Neural cell (in vitro differentiated cells): ENCODE data around the gene JMY. TPM values are rescaled to one million over a fixed set of nuclear protein-coding genes. Genes with fewer than 3 reads are reported as not detected.

Experiments used
- H2AFZ ChIP-seq: fragments of 200-600, 300-800 bp; sonication (generic), shearing (Covaris generic); 2 replicates; pipeline ENCODE4 v1.6.0; 2014; ENCODE audit warnings: low read depth, mild to moderate bottlenecking, antibody characterized with exemption, low read length, moderate library complexity
- H3F3A ChIP-seq: fragments of 200-600 bp; shearing (Covaris generic); 2 replicates; pipeline ENCODE4 v1.6.1; 2016; ENCODE audit warnings: mild to moderate bottlenecking, moderate library complexity, mixed read lengths, antibody characterized with exemption, low read length; ENCODE audit not compliant: insufficient read depth, poor library complexity, severe bottlenecking
- H3K27ac ChIP-seq: fragments of 200-600, 300-800 bp; sonication (generic), shearing (Covaris generic); 2 replicates; pipeline ENCODE4 v1.5.1; 2014; ENCODE audit warnings: mild to moderate bottlenecking, low read length, moderate library complexity
- H3K27me3 ChIP-seq: fragments of 300-800, 200-600 bp; sonication (generic), shearing (Covaris generic); 2 replicates; pipeline ENCODE4 v1.6.0; 2014; ENCODE audit warnings: mild to moderate bottlenecking, low read depth, low read length, moderate library complexity; ENCODE audit not compliant: insufficient read depth
- H3K36me3 ChIP-seq: fragments of 300-800, 200-600 bp; sonication (generic), shearing (Covaris generic); 2 replicates; pipeline ENCODE4 v1.5.1; 2014; ENCODE audit warnings: mild to moderate bottlenecking, antibody characterized with exemption, low read length, moderate library complexity; ENCODE audit not compliant: insufficient read depth
- H3K4me2 ChIP-seq: fragments of 300-800, 200-600 bp; sonication (generic), shearing (Covaris generic); 2 replicates; pipeline ENCODE4 v1.6.0; 2014; ENCODE audit warnings: mild to moderate bottlenecking, low read length
- H3K4me3 ChIP-seq: fragments of 300-800, 200-600 bp; sonication (generic), shearing (Covaris generic); 2 replicates; pipeline ENCODE4 v1.5.1; 2014; ENCODE audit warnings: mild to moderate bottlenecking, low read length, moderate library complexity
- H3K79me2 ChIP-seq: fragments of 200-600 bp; shearing (Covaris generic); replicated peaks from 2 replicates; pipeline ENCODE4 v1.6.0; 2014; ENCODE audit warnings: mild to moderate bottlenecking, low read length, moderate library complexity; ENCODE audit not compliant: insufficient read depth
- H3K9ac ChIP-seq: fragments of 300-800, 200-600 bp; sonication (generic), shearing (Covaris generic); 2 replicates; pipeline ENCODE4 v1.6.1; 2016; ENCODE audit warnings: mild to moderate bottlenecking, low read length, mixed read lengths
- H3K9me2 ChIP-seq: fragments of 200-600 bp; shearing (Covaris generic); 2 replicates; pipeline ENCODE4 v1.6.1; 2016; ENCODE audit warnings: mild to moderate bottlenecking, low read length, mixed read lengths; ENCODE audit not compliant: insufficient read depth
- H3K9me3 ChIP-seq: fragments of 200-600, 300-800 bp; sonication (generic), shearing (Covaris generic); 2 replicates; pipeline ENCODE4 v1.6.1; 2016; ENCODE audit warnings: mild to moderate bottlenecking, mixed run types, low read length, moderate library complexity, mixed read lengths
- H4K20me1 ChIP-seq: fragments of 200-600 bp; shearing (Covaris generic); 2 replicates; pipeline ENCODE4 v1.6.1; 2016; ENCODE audit warnings: mild to moderate bottlenecking, mixed run types; ENCODE audit not compliant: insufficient read depth
- CTCF ChIP-seq: fragments of 450-650 bp; IDR thresholded peaks from 2 replicates; pipeline ENCODE4 v1.5.1; 2014; ENCODE audit warnings: antibody characterized with exemption, mild to moderate bottlenecking, moderate library complexity; ENCODE audit not compliant: poor library complexity, severe bottlenecking
- EP300 ChIP-seq: fragments of 450-650 bp; conservative IDR thresholded peaks from 2 replicates; pipeline ENCODE4 v1.6.1; 2014; ENCODE audit warnings: antibody characterized with exemption, mild to moderate bottlenecking, moderate library complexity; ENCODE audit not compliant: poor library complexity, severe bottlenecking
- EZH2 ChIP-seq: fragments of 200-600, 300-800 bp; shearing (Covaris generic), sonication (generic); IDR thresholded peaks from 2 replicates; pipeline ENCODE4 v1.6.1; 2014; ENCODE audit warnings: antibody characterized with exemption, low read length, borderline replicate concordance, mild to moderate bottlenecking; ENCODE audit not compliant: insufficient read depth, poor library complexity, severe bottlenecking
- MXI1 ChIP-seq: fragments of 450-650 bp; conservative IDR thresholded peaks from 2 replicates; pipeline ENCODE4 v1.6.1; 2014; ENCODE audit warnings: antibody characterized with exemption, mild to moderate bottlenecking; ENCODE audit not compliant: poor library complexity, severe bottlenecking
- POLR2AphosphoS5 ChIP-seq: IDR thresholded peaks from 2 replicates; pipeline ENCODE4 v1.6.1; 2012
- RAD21 ChIP-seq: fragments of 450-650 bp; conservative IDR thresholded peaks from 2 replicates; pipeline ENCODE4 v1.6.1; 2014; ENCODE audit warnings: antibody characterized with exemption, mild to moderate bottlenecking, moderate library complexity
- REST ChIP-seq: IDR thresholded peaks from 2 replicates; pipeline ENCODE4 v1.6.1; 2012; ENCODE audit warnings: borderline replicate concordance
- SMC3 ChIP-seq: fragments of 450-650 bp; conservative IDR thresholded peaks from 2 replicates; pipeline ENCODE4 v1.6.1; 2014; ENCODE audit warnings: antibody characterized with exemption, mild to moderate bottlenecking, moderate library complexity; ENCODE audit not compliant: poor library complexity
- TAF1 ChIP-seq: IDR thresholded peaks from 2 replicates; pipeline ENCODE4 v1.6.1; 2012; ENCODE audit warnings: low read depth
- polyA plus RNA-seq: library from polyadenylated mRNA; depleted of rRNA; stranded (reverse); fragments of >200 nt; gene quantifications from 2 replicates; pipeline ENCODE4 v1.2.3, GENCODE V29; 2014

Gene JMY
- polyA plus RNA-seq, 1 donor from 2014 or later = 19.3 TPM

GRCh38 chr5:79285833-79286232, 49.9 kb downstream of the JMY start:
- Histone ChIP-seq H2AFZ (no peak overlapping the region), H3K79me2 (no peaks in the 10 kb centered on the region), H3K27ac (no peak overlapping the region), H3K36me3 (no peaks in the 10 kb centered on the region), H3K9ac (no peak overlapping the region), H3K4me3 (no peak overlapping the region), H3F3A (peaks cover 6% of the 10 kb centered on the region), H4K20me1 (no peaks in the 10 kb centered on the region), H3K4me2 (no peak overlapping the region), H3K9me2 (no peaks in the 10 kb centered on the region), H3K9me3 (no peaks in the 10 kb centered on the region), H3K27me3 (no peaks in the 10 kb centered on the region)
- no peak for TF ChIP-seq SMC3
- no peak for TF ChIP-seq REST
- no peak for TF ChIP-seq CTCF
- no peak for TF ChIP-seq TAF1
- no peak for TF ChIP-seq POLR2AphosphoS5
- no peak for TF ChIP-seq EZH2
- TF ChIP-seq MXI1 = no peak
- TF ChIP-seq RAD21 = no peak
- no peak for TF ChIP-seq EP300

GRCh38 chr5:79287380-79287779, 51.4 kb downstream of the JMY start:
- Histone ChIP-seq H3K27ac (no peak overlapping the region), H3K9ac (no peak overlapping the region), H3K36me3 (no peaks in the 10 kb centered on the region), H3F3A (peaks cover 6% of the 10 kb centered on the region), H3K9me3 (no peaks in the 10 kb centered on the region), H2AFZ (no peak overlapping the region), H4K20me1 (no peaks in the 10 kb centered on the region), H3K9me2 (no peaks in the 10 kb centered on the region), H3K4me2 (no peak overlapping the region), H3K4me3 (no peak overlapping the region), H3K27me3 (no peaks in the 10 kb centered on the region), H3K79me2 (no peaks in the 10 kb centered on the region)
- TF ChIP-seq POLR2AphosphoS5 (no peak), TAF1 (no peak), EZH2 (no peak), SMC3 (no peak), REST (no peak), RAD21 (no peak), CTCF (no peak), EP300 (no peak), MXI1 (no peak)
